ENCODE measurements around the gene KRTAP12-1. TPM values are rescaled to one million over a fixed set of nuclear protein-coding genes. Genes with fewer than 3 reads are reported as not detected.

KRTAP12-1 gene
- total RNA-seq, 1 donor from 2014 or later, result not detected

- Histone ChIP-seq H4K20me1 (ENCODE audit: insufficient read depth, low read length) (no peaks in the 10 kb centered on the region), H3K4me1 (ENCODE audit: insufficient read depth, low read length) (no peaks in the 10 kb centered on the region), H3K27me3 (ENCODE audit: insufficient read depth, low read length) (peaks cover 5% of the 10 kb centered on the region), H3K79me2 (ENCODE audit: insufficient read depth, low read length) (no peaks in the 10 kb centered on the region), H3K27ac (ENCODE audit: low read depth, low read length) (no peak overlapping the region), H2AFZ (ENCODE audit: low read depth, low read length) (no peak overlapping the region), H3K9me3 (ENCODE audit: insufficient read depth, low read depth, low read length) (peaks cover 5% of the 10 kb centered on the region), H3K4me3 (ENCODE audit: insufficient read depth, low read depth, low read length) (no peak overlapping the region), H3K4me2 (ENCODE audit: low read length) (no peak overlapping the region), H3K9ac (ENCODE audit: low read length) (no peak overlapping the region), H3K36me3 (ENCODE audit: insufficient read depth, low read length) (no peaks in the 10 kb centered on the region)
- H3K27me3 Mint-ChIP-seq (ENCODE audit: low read depth, unreplicated experiment), result peaks cover 63% of the 10 kb centered on the region
- no peak overlapping the region for H3K4me3 Mint-ChIP-seq (ENCODE audit: unreplicated experiment)
- peaks cover 3% of the 10 kb centered on the region for H3K9me3 Mint-ChIP-seq (ENCODE audit: unreplicated experiment)
- no peak for FAIRE-seq
- TF ChIP-seq EZH2 (IDR thresholded peaks at IDR 0.05; ENCODE audit: insufficient read depth, low read length) (no peak), CTCF (IDR thresholded peaks at IDR 0.05; ENCODE audit: insufficient read depth, low read depth, low read length) (no peak)
- H3K36me3 Mint-ChIP-seq (ENCODE audit: low read depth, unreplicated experiment), result no peaks in the 10 kb centered on the region
- no peak overlapping the region for H3K27ac Mint-ChIP-seq (ENCODE audit: unreplicated experiment)
- peaks cover 2% of the 10 kb centered on the region for H3K4me1 Mint-ChIP-seq (ENCODE audit: low read depth, unreplicated experiment)
- no peak for DNase-seq (ENCODE audit: low read depth)
Measured at GRCh38 chr21:44730028-44730395, 48.0 kb upstream of the KRTAP12-1 start.

- DNase-seq (ENCODE audit: low read depth), result no peak
- Mint-ChIP-seq H3K4me3 (ENCODE audit: unreplicated experiment) (no peak overlapping the region), H3K9me3 (ENCODE audit: unreplicated experiment) (peaks cover 3% of the 10 kb centered on the region), H3K36me3 (ENCODE audit: low read depth, unreplicated experiment) (no peaks in the 10 kb centered on the region), H3K27ac (ENCODE audit: unreplicated experiment) (no peak overlapping the region), H3K27me3 (ENCODE audit: low read depth, unreplicated experiment) (peaks cover 66% of the 10 kb centered on the region), H3K4me1 (ENCODE audit: low read depth, unreplicated experiment) (peaks cover 2% of the 10 kb centered on the region)
- no peak overlapping the region for H3K9ac ChIP-seq (ENCODE audit: low read length)
- H3K36me3 ChIP-seq (ENCODE audit: insufficient read depth, low read length), result no peaks in the 10 kb centered on the region
- H3K4me2 ChIP-seq (ENCODE audit: low read length), result no peak overlapping the region
- H4K20me1 ChIP-seq (ENCODE audit: insufficient read depth, low read length), result no peaks in the 10 kb centered on the region
- no peak for TF ChIP-seq CTCF (IDR thresholded peaks at IDR 0.05; ENCODE audit: insufficient read depth, low read depth, low read length)
- no peak for TF ChIP-seq EZH2 (IDR thresholded peaks at IDR 0.05; ENCODE audit: insufficient read depth, low read length)
- no peaks in the 10 kb centered on the region for H3K4me1 ChIP-seq (ENCODE audit: insufficient read depth, low read length)
- H3K9me3 ChIP-seq (ENCODE audit: insufficient read depth, low read depth, low read length), result peaks cover 5% of the 10 kb centered on the region
- no peaks in the 10 kb centered on the region for H3K79me2 ChIP-seq (ENCODE audit: insufficient read depth, low read length)
- no peak overlapping the region for H3K4me3 ChIP-seq (ENCODE audit: insufficient read depth, low read depth, low read length)
- no peak overlapping the region for H3K27ac ChIP-seq (ENCODE audit: low read depth, low read length)
- no peak overlapping the region for H2AFZ ChIP-seq (ENCODE audit: low read depth, low read length)
- peaks cover 5% of the 10 kb centered on the region for H3K27me3 ChIP-seq (ENCODE audit: insufficient read depth, low read length)
- no peak for FAIRE-seq
Measured at GRCh38 chr21:44729336-44730027, 47.5 kb upstream of the KRTAP12-1 start.

DNA sequence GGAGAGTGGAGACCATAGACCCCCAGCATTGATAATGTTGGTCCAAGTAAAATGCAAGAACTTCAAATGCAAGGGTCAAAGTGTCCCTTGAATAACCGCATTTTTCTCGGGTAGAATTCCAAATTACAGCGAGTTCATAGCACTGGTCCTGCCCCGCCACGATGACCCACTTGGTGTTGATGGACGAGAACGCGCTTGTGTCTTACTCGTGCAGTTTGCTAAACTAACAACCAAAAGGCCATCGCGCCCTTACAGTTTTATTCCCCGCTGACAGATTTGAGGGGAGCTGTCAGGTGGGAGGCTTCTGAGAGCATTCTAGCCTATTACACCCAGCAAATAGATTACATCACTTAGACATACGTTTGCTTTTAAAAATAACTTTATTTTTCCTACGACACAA, 46.8 kb upstream of the KRTAP12-1 start:
- Mint-ChIP-seq H3K36me3 (ENCODE audit: low read depth, unreplicated experiment) (no peaks in the 10 kb centered on the region), H3K27me3 (ENCODE audit: low read depth, unreplicated experiment) (peaks cover 66% of the 10 kb centered on the region), H3K4me1 (ENCODE audit: low read depth, unreplicated experiment) (peaks cover 2% of the 10 kb centered on the region), H3K9me3 (ENCODE audit: unreplicated experiment) (peaks cover 3% of the 10 kb centered on the region), H3K27ac (ENCODE audit: unreplicated experiment) (no peak overlapping the region), H3K4me3 (ENCODE audit: unreplicated experiment) (no peak overlapping the region)
- Histone ChIP-seq H4K20me1 (ENCODE audit: insufficient read depth, low read length) (no peaks in the 10 kb centered on the region), H3K4me3 (ENCODE audit: insufficient read depth, low read depth, low read length) (no peak overlapping the region), H3K27ac (ENCODE audit: low read depth, low read length) (no peak overlapping the region), H3K79me2 (ENCODE audit: insufficient read depth, low read length) (no peaks in the 10 kb centered on the region), H3K27me3 (ENCODE audit: insufficient read depth, low read length) (peaks cover 6% of the 10 kb centered on the region), H3K9ac (ENCODE audit: low read length) (no peak overlapping the region), H3K36me3 (ENCODE audit: insufficient read depth, low read length) (no peaks in the 10 kb centered on the region), H3K4me2 (ENCODE audit: low read length) (no peak overlapping the region), H3K4me1 (ENCODE audit: insufficient read depth, low read length) (no peaks in the 10 kb centered on the region), H2AFZ (ENCODE audit: low read depth, low read length) (no peak overlapping the region), H3K9me3 (ENCODE audit: insufficient read depth, low read depth, low read length) (peaks cover 5% of the 10 kb centered on the region)
- no peak for DNase-seq (ENCODE audit: low read depth)
- no peak for FAIRE-seq
- TF ChIP-seq CTCF (IDR thresholded peaks at IDR 0.05; ENCODE audit: insufficient read depth, low read depth, low read length) (no peak), EZH2 (IDR thresholded peaks at IDR 0.05; ENCODE audit: insufficient read depth, low read length) (no peak)
